Peyer's patch (tissue), 4 donors: ENCODE measurements around the gene IZUMO2. TPM values are rescaled to one million over a fixed set of nuclear protein-coding genes. Genes with fewer than 3 reads are reported as not detected.

ENCODE experiments used
- DNase-seq, 3 donors: peaks; one replicate each; pipeline ENCODE4 v3.0.0-alpha.2; 2017 to 2019
- H3K27ac ChIP-seq, 4 donors: fragments of 200-600 bp; sonication (generic); one replicate each; pipeline ENCODE4 v1.5.1; 2016 to 2019
- H3K27me3 ChIP-seq, 2 donors: fragments of 200-600 bp; sonication (generic); one replicate each; pipeline ENCODE4 v1.5.1; 2019
- H3K36me3 ChIP-seq, 3 donors: fragments of 200-600 bp; sonication (generic); one replicate each; pipeline ENCODE4 v1.5.1; 2016 to 2019
- H3K4me1 ChIP-seq, 4 donors: fragments of 200-600 bp; sonication (generic); one replicate each; pipeline ENCODE4 v1.5.1; 2016 to 2019
- H3K4me3 ChIP-seq, 4 donors: fragments of 200-600 bp; sonication (generic); 1 replicate in 3 of 4; 2 replicates in 1 of 4; pipeline ENCODE4 v1.5.1; 2016 to 2019; ENCODE audit warnings: mild to moderate bottlenecking in 1 of 4
- H3K9me3 ChIP-seq, 4 donors: fragments of 200-600 bp; sonication (generic); one replicate each; pipeline ENCODE4 v1.5.1; 2016 to 2019; ENCODE audit warnings: mild to moderate bottlenecking in 1 of 4
- POLR2A ChIP-seq, 2 donors: fragments of 450-650 bp; IDR thresholded peaks; one replicate each; pipeline ENCODE4 v1.5.1; 2017; ENCODE audit warnings: antibody characterized with exemption in 2 of 2, mild to moderate bottlenecking in 2 of 2, moderate library complexity in 2 of 2
- total RNA-seq, 4 donors: library from RNA; depleted of rRNA; stranded (reverse); fragments of >200 nt; gene quantifications; one replicate each; pipeline ENCODE4 v1.1.0, GENCODE V29; 2016
- TF ChIP-seq, protein P1 (sequence below), 6 experiments: fragments of 450-650 bp in 4 of 6; fragments of 200-600 bp in 2 of 6; sonication (generic) in 1 of 6; IDR thresholded peaks; one replicate each; pipeline ENCODE4 v1.5.1; 2017 to 2019; ENCODE audit warnings: antibody characterized with exemption in 6 of 6, mild to moderate bottlenecking in 3 of 6, moderate library complexity in 1 of 6

Gene IZUMO2
- total RNA-seq, 4 donors from 2014 or later = not detected

DNA sequence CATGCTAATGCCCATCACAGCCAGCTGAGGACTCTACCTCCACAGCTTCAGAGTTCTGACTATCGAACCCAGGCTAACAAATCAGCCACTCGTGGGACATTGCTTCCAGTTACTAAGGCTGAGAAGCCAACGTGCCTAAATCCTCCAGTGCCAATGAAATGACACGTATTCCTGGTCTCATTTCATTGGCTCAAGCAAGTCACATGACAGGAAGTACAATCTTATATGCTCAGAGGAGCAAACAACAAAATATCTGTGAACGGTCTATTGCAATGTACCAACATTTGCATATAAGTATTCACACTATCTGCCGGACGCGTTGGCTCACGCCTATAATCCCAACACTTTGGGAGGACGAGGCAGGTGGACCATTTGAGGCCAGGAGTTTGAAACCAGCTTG is 12.8 kb upstream of the IZUMO2 start:
- TF ChIP-seq, protein P1, sequence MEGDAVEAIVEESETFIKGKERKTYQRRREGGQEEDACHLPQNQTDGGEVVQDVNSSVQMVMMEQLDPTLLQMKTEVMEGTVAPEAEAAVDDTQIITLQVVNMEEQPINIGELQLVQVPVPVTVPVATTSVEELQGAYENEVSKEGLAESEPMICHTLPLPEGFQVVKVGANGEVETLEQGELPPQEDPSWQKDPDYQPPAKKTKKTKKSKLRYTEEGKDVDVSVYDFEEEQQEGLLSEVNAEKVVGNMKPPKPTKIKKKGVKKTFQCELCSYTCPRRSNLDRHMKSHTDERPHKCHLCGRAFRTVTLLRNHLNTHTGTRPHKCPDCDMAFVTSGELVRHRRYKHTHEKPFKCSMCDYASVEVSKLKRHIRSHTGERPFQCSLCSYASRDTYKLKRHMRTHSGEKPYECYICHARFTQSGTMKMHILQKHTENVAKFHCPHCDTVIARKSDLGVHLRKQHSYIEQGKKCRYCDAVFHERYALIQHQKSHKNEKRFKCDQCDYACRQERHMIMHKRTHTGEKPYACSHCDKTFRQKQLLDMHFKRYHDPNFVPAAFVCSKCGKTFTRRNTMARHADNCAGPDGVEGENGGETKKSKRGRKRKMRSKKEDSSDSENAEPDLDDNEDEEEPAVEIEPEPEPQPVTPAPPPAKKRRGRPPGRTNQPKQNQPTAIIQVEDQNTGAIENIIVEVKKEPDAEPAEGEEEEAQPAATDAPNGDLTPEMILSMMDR (IDR thresholded peaks at IDR 0.05) = no peak
- TF ChIP-seq POLR2A (IDR thresholded peaks at IDR 0.05) = no peak
- peaks cover 0 to 8% (median 0%) of the 10 kb centered on the region in 4 donors for H3K9me3 ChIP-seq
- H3K27ac ChIP-seq = no peak overlapping the region

DNA sequence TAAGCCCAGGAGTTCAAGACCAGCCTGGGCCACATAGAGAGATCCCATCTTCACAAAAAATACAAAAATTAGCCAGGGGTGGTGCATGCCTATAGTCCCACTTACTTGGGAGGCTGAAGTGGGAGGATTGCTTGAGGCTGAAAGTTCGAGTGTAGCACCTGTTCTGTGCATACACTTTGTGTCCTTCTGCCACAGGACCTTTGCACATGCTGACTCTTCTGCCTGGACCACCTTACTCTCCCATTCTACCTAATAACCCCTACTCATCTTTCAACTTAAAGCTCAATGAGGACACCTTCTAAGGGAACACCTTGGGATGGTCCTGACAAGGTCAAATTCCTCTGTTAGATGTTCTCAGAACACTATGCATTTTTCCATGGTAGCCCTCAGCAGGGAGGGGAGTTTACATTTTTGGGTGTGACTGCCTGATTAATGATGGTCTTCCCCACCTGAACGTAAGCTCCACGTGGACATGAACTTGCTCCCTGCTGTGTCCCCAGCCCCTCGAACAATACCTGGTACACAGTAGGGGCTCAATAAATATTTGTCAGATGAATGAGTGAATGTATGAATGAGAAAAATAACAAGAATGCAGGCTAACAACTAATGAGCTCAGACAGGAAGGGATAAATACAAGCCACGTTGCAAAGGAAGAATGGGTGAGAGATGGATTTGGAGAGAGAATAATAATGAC is 11.2 kb upstream of the IZUMO2 start:
- Histone ChIP-seq H3K4me1 (peaks cover 0 to 16% (median 2%) of the 10 kb centered on the region in 4 donors), H3K36me3 (no peaks in the 10 kb centered on the region), H3K9me3 (no peaks in the 10 kb centered on the region), H3K27me3 (no peaks in the 10 kb centered on the region), H3K27ac (peak overlapping the region in 1 of 4 donors; percentile 86), H3K4me3 (no peak overlapping the region)
- TF ChIP-seq, protein P1 (IDR thresholded peaks at IDR 0.05) = no peak
- no peak for TF ChIP-seq POLR2A (IDR thresholded peaks at IDR 0.05)
- no peak for DNase-seq

More for the DNA sequence above, 12.8 kb upstream of the IZUMO2 start:
- Histone ChIP-seq H3K4me3 (no peak overlapping the region), H3K27me3 (no peaks in the 10 kb centered on the region), H3K36me3 (no peaks in the 10 kb centered on the region), H3K4me1 (peaks cover 0 to 16% (median 5%) of the 10 kb centered on the region in 4 donors)
- no peak for DNase-seq

DNA sequence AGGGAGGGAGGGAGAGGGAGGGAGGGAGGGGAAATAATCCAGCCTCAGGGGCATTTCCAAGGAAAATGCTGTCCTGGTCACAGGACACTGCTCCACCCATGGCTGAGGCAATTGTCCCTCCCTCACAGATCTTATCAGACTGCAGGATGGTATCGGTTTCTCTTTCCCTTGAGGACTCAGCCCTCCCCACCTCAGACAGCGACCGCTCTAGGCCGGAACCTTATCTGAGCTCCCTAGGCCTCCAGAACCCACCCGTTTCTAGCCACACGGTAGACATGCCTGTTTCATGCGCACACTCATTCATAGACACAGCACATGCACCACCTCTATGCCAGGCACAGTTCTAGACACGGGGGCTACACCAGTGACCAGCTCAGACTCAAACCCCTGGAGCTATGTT is 10.0 kb upstream of the IZUMO2 start:
- peak overlapping the region in 3 of 4 donors; percentile 71 to 89 (median 86) for H3K27ac ChIP-seq
- peak in 2 of 3 donors; percentile 83 for DNase-seq

DNA sequence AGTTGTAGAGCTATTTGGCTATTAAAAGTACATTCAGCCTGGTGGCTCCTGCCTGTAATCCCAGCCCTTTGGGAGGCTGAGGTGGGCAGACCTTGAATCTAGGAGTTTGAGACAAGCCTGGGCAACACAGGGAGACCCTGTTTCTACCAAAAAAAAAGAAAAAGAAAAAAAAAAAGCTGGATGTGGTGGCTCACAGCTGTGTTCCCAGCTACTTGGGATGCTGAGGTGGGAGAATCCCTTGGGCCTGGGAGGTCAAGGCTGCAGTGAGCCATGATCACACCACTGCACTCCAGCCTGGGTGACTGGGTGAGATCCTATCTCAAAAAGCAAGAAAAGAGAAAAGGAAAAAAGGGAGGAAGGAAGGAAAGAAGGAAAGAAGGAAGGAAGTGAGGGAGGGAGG is 9.6 kb upstream of the IZUMO2 start:
- Histone ChIP-seq H3K27me3 (no peaks in the 10 kb centered on the region), H3K9me3 (no peaks in the 10 kb centered on the region), H3K4me3 (no peak overlapping the region), H3K27ac (peak overlapping the region in 3 of 4 donors; percentile 71 to 89 (median 86)), H3K4me1 (peaks cover 0 to 11% (median 0%) of the 10 kb centered on the region in 4 donors), H3K36me3 (no peaks in the 10 kb centered on the region)
- no peak for DNase-seq
- no peak for TF ChIP-seq POLR2A (IDR thresholded peaks at IDR 0.05)
- TF ChIP-seq, protein P1 (IDR thresholded peaks at IDR 0.05) = no peak

More for the DNA sequence above, 10.0 kb upstream of the IZUMO2 start:
- Histone ChIP-seq H3K9me3 (no peaks in the 10 kb centered on the region), H3K36me3 (no peaks in the 10 kb centered on the region), H3K27me3 (no peaks in the 10 kb centered on the region), H3K4me1 (peaks cover 0 to 13% (median 0%) of the 10 kb centered on the region in 4 donors), H3K4me3 (peak overlapping the region in 1 of 4 donors; percentile 5)
- TF ChIP-seq, protein P1 (IDR thresholded peaks at IDR 0.05) = no peak
- peak in 1 of 2 donors; percentile 77 for TF ChIP-seq POLR2A (IDR thresholded peaks at IDR 0.05)

DNA sequence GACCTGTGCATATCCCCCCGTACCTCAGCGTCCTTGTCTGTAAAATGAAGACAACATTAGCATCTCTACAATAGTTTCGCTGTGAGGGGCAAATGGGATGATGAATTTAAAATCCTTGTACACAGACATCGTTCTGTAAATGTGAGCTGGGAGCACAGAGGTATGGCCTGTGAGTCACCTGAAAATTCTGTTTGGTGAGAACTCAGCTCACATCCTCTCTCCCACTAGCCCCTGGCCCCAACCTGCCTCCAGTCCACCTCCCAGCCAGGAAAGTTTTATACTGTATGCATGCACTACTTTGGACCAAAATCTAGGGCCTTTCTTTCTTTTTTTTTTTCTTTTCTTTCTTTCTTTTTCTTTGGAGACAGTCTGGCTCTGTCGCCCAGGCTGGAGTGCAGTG is 8.7 kb upstream of the IZUMO2 start:
- no peaks in the 10 kb centered on the region for H3K9me3 ChIP-seq
- DNase-seq = no peak
- no peak overlapping the region for H3K27ac ChIP-seq
- peaks cover 0 to 17% (median 2%) of the 10 kb centered on the region in 4 donors for H3K4me1 ChIP-seq
- no peaks in the 10 kb centered on the region for H3K27me3 ChIP-seq
- no peaks in the 10 kb centered on the region for H3K36me3 ChIP-seq
- no peak overlapping the region for H3K4me3 ChIP-seq
- TF ChIP-seq, protein P1 (IDR thresholded peaks at IDR 0.05) = no peak
- no peak for TF ChIP-seq POLR2A (IDR thresholded peaks at IDR 0.05)
